WTC11 (cell line): ENCODE data around the gene KCNJ1. TPM values are rescaled to one million over a fixed set of nuclear protein-coding genes. Genes with fewer than 3 reads are reported as not detected.
A peak's percentile ranks its signal among the peaks of the same experiment; 100 is the strongest.

Source experiments
- ATAC-seq: fragments of 200-7000 bp; cut with Tn5 transposase; 2 replicates; pipeline ENCODE4 v1.10.0; 2021; ENCODE audit warnings: mild to moderate bottlenecking, moderate library complexity
- CTCF ChIA-PET: fragments of 300-600 bp; sonication (Branson Sonifier 250); formaldehyde crosslinking; loops from one replicate; lab custom pipeline; 2021; ENCODE audit warnings: antibody characterized with exemption; lab: Charles Lee
- POLR2A ChIA-PET: fragments of 350-600 bp; sonication (Branson Sonifier 250); formaldehyde crosslinking; loops from one replicate; lab custom pipeline; 2021; ENCODE audit warnings: antibody characterized with exemption; lab: Charles Lee
- DNase-seq: peaks from one replicate; pipeline ENCODE4 v3.0.0; 2021; ENCODE audit warnings: low spot score
- H3K27ac Mint-ChIP-seq: 2 replicates; pipeline ENCODE4 v1.8.0; 2021; ENCODE audit warnings: mixed read lengths
- H3K27me3 Mint-ChIP-seq: 2 replicates; pipeline ENCODE4 v1.8.0; 2021; ENCODE audit warnings: low read depth, mild to moderate bottlenecking, moderate library complexity, mixed read lengths
- H3K36me3 Mint-ChIP-seq: 2 replicates; pipeline ENCODE4 v1.8.0; 2021; ENCODE audit warnings: mixed read lengths
- H3K4me1 Mint-ChIP-seq: 2 replicates; pipeline ENCODE4 v1.8.0; 2022; ENCODE audit warnings: mixed read lengths
- H3K4me3 Mint-ChIP-seq: 2 replicates; pipeline ENCODE4 v1.8.0; 2021; ENCODE audit warnings: mild to moderate bottlenecking, moderate library complexity, mixed read lengths
- H3K9me3 Mint-ChIP-seq: 2 replicates; pipeline ENCODE4 v1.8.0; 2021; ENCODE audit warnings: mixed read lengths
- CTCF ChIP-seq: fragments of 200-600 bp; IDR thresholded peaks from 2 replicates; pipeline ENCODE4 v1.8.0; 2022; ENCODE audit warnings: antibody characterized with exemption
- IRF2 ChIP-seq: sonication (generic); formaldehyde crosslinking; IDR thresholded peaks from 2 replicates; pipeline ENCODE4 v1.8.0; 2022; ENCODE audit warnings: low read depth, missing genetic modification reagents, borderline replicate concordance
- NFE2L1 ChIP-seq: sonication (generic); formaldehyde crosslinking; IDR thresholded peaks from 2 replicates; pipeline ENCODE4 v1.8.1; 2023; ENCODE audit warnings: missing genetic modification reagents
- NFYB ChIP-seq: sonication (generic); formaldehyde crosslinking; conservative IDR thresholded peaks from 2 replicates; pipeline ENCODE4 v1.8.0; 2022; ENCODE audit warnings: low read depth, missing genetic modification reagents
- NR3C1 ChIP-seq: sonication (generic); formaldehyde crosslinking; conservative IDR thresholded peaks from 2 replicates; pipeline ENCODE4 v1.8.1; 2023; ENCODE audit warnings: low read depth, mild to moderate bottlenecking, missing genetic modification reagents
- OVOL2 ChIP-seq: fragments of 250-450 bp; sonication (Bioruptor Pico); IDR thresholded peaks from 2 replicates; pipeline ENCODE4 v1.9.0; 2021; ENCODE audit warnings: mild to moderate bottlenecking, borderline replicate concordance
- PRDM15 ChIP-seq: sonication (generic); formaldehyde crosslinking; IDR thresholded peaks from 2 replicates; pipeline ENCODE4 v1.8.0; 2022; ENCODE audit warnings: missing genetic modification reagents
- PRRX2 ChIP-seq: fragments of 250-450 bp; sonication (Bioruptor Pico); IDR thresholded peaks from 2 replicates; pipeline ENCODE4 v1.8.0; 2021; ENCODE audit warnings: mild to moderate bottlenecking
- RELA ChIP-seq: sonication (generic); formaldehyde crosslinking; IDR thresholded peaks from 2 replicates; pipeline ENCODE4 v1.8.1; 2022; ENCODE audit warnings: missing genetic modification reagents, mild to moderate bottlenecking, borderline replicate concordance
- SMAD3 ChIP-seq: sonication (generic); formaldehyde crosslinking; IDR thresholded peaks from 2 replicates; pipeline ENCODE4 v1.8.0; 2022; ENCODE audit warnings: missing genetic modification reagents, mild to moderate bottlenecking, borderline replicate concordance
- TEAD1 ChIP-seq: sonication (generic); formaldehyde crosslinking; IDR thresholded peaks from 2 replicates; pipeline ENCODE4 v1.8.0; 2022; ENCODE audit warnings: mild to moderate bottlenecking, missing genetic modification reagents
- TEAD4 ChIP-seq: sonication (generic); formaldehyde crosslinking; IDR thresholded peaks from 2 replicates; pipeline ENCODE4 v1.8.0; 2022; ENCODE audit warnings: mild to moderate bottlenecking, missing genetic modification reagents
- total RNA-seq: library from RNA; stranded (reverse); gene quantifications from 3 replicates; pipeline ENCODE4 v1.2.3, GENCODE V29; 2021
- TF ChIP-seq, protein P1 (sequence below): sonication (generic); formaldehyde crosslinking; IDR thresholded peaks from 2 replicates; pipeline ENCODE4 v1.8.1; 2022; ENCODE audit warnings: mild to moderate bottlenecking, moderate library complexity, missing genetic modification reagents

Gene KCNJ1
- total RNA-seq, 1 experiment from 2014 or later: 0.24 TPM

- no peak for DNase-seq
- ATAC-seq: no peak
- H3K9me3 Mint-ChIP-seq: peaks cover under 1% of the 10 kb centered on the region
- no peaks in the 10 kb centered on the region; the same call in 1 of the 2 replicates for H3K36me3 Mint-ChIP-seq
- peaks cover 36% of the 10 kb centered on the region for H3K4me1 Mint-ChIP-seq
- POLR2A ChIA-PET: interaction anchor here (0.6 kb wide), 1 partner anchor 149 kb away, joined by 3 read pairs; no protein-coding TSS in a partner anchor
- peak overlapping the region; percentile 70 for H3K4me3 Mint-ChIP-seq
- H3K27ac Mint-ChIP-seq: no peak overlapping the region
- CTCF ChIA-PET: interaction anchor here (0.6 to 10.5 kb wide), 41 partner anchors 8 to 1962 kb away, joined by 3 to 245 read pairs (median 5); partner anchors contain the start of genes KCNJ5 and TP53AIP1
- TF ChIP-seq RELA (CRISPR knock-in tag) (no peak), TEAD4 (no peak), NFYB (CRISPR knock-in tag) (no peak), IRF2 (CRISPR knock-in tag) (no peak), NFE2L1 (CRISPR knock-in tag) (no peak), SMAD3 (CRISPR knock-in tag) (no peak), PRRX2 (CRISPR knock-in tag) (no peak)
- TF ChIP-seq, protein P1, sequence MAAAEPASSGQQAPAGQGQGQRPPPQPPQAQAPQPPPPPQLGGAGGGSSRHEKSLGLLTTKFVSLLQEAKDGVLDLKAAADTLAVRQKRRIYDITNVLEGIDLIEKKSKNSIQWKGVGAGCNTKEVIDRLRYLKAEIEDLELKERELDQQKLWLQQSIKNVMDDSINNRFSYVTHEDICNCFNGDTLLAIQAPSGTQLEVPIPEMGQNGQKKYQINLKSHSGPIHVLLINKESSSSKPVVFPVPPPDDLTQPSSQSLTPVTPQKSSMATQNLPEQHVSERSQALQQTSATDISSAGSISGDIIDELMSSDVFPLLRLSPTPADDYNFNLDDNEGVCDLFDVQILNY: no peak
- H3K27me3 Mint-ChIP-seq: peaks cover 80% of the 10 kb centered on the region
These were observed 39.3 kb upstream of the KCNJ1 start for GRCh38 chr11:128906185-128907050.

DNA sequence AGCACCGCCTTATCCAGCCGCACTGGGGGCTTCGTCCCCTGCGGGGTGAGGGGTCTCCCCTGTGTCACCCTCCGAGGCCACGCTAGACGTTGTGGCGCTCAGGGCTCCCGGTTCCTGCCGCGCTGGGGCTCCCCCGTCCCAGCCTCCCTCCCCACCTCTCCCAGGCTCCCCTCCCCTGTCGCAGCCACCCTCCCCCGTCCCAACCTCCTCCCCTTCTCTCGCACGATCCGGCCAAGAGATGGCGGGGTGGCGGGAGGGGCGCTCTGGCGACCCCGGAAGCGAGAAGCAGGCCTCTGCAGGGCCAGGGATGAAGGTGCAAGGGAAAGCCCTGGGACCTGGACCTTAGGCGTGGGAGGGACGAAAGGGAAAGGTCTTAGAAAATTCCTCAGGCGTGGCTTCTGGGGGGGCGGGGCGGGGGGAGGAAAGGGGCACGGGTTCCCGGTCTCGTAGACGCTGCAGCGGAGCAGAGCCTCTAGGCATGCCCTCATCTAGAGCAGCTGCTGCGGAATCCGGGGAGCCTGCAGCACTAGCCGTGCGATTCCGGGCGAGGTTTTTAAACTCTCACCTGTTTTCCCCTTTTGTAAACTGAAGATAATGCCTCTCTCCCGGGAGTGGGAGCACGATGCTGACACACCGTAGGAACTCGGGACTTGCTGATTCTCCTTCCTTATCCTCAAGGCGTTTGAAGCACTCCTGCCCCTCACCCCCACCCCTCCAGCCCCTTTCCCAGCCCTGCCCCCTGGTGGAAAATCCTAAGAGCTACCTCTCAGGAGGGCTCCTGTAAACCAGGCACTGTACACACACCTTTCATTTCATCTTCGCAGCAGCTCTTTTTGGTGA is 38.5 kb upstream of the KCNJ1 start:
- Mint-ChIP-seq H3K9me3 (no peaks in the 10 kb centered on the region; the same call in 1 of the 2 replicates), H3K36me3 (no peaks in the 10 kb centered on the region; the same call in 1 of the 2 replicates), H3K27ac (no peak overlapping the region), H3K4me1 (peaks cover 40% of the 10 kb centered on the region), H3K27me3 (peaks cover 86% of the 10 kb centered on the region), H3K4me3 (peak overlapping the region; percentile 70)
- CTCF ChIA-PET: interaction anchor here (0.5 to 10.5 kb wide), 45 partner anchors 8 to 1961 kb away, joined by 3 to 245 read pairs (median 4); partner anchors contain the start of genes KCNJ5 and TP53AIP1
- POLR2A ChIA-PET: interaction anchor here (0.6 kb wide), 1 partner anchor 148 kb away, joined by 3 read pairs; no protein-coding TSS in a partner anchor
- DNase-seq (peak; percentile 69), ATAC-seq (peak; percentile 56)
- TF ChIP-seq CTCF (peak; percentile 37; the same call in 1 of the 2 replicates), OVOL2 (CRISPR knock-in tag) (no peak)

GRCh38 chr11:128904656-128905344 is 37.7 kb upstream of the KCNJ1 start:
- TF ChIP-seq PRDM15 (CRISPR knock-in tag): peak; percentile 78
- no peak for TF ChIP-seq TEAD1 (CRISPR knock-in tag)
- TF ChIP-seq NR3C1 (CRISPR knock-in tag): no peak
- ATAC-seq (peak; percentile 11), DNase-seq (no peak)
- ChIA-PET CTCF (interaction anchor here (0.5 to 10.5 kb wide), 19 partner anchors 9 to 1636 kb away, joined by 3 to 245 read pairs (median 5); partner anchors contain the start of gene KCNJ5), POLR2A (no interaction called here)
- no peaks in the 10 kb centered on the region; the same call in 1 of the 2 replicates for H3K9me3 Mint-ChIP-seq
- H3K36me3 Mint-ChIP-seq: no peaks in the 10 kb centered on the region; the same call in 1 of the 2 replicates
- H3K27me3 Mint-ChIP-seq: peaks cover 93% of the 10 kb centered on the region
- H3K27ac Mint-ChIP-seq: no peak overlapping the region
- H3K4me1 Mint-ChIP-seq: peaks cover 40% of the 10 kb centered on the region
- H3K4me3 Mint-ChIP-seq: peak overlapping the region; percentile 70
